Effector CD4-positive, alpha-beta T cell (primary cell): ENCODE data around the gene TNNI3.
"Not testable (repeated sequence)": the region's sequence is repeated elsewhere in the genome, so short reads cannot be mapped to it uniquely, and the experiment has no call there.

ENCODE experiments used
- DNase-seq: peaks from one replicate; pipeline ENCODE4 v3.0.0-alpha.2; 2020

TNNI3 gene

GRCh38 chr19:55172741-55173140 is 15.2 kb upstream of the TNNI3 start:
- no peak for DNase-seq

GRCh38 chr19:55172318-55172717 is 14.8 kb upstream of the TNNI3 start:
- not testable (repeated sequence) for DNase-seq

GRCh38 chr19:55171440-55171839 is 13.9 kb upstream of the TNNI3 start:
- DNase-seq, result no peak

- no peak for DNase-seq
Measured at GRCh38 chr19:55169136-55169535, 11.6 kb upstream of the TNNI3 start.

- peak; percentile 30 for DNase-seq
Measured at GRCh38 chr19:55166530-55167268, 9.2 kb upstream of the TNNI3 start, which contains the start of gene DNAAF3. TSS of gene DNAAF3 (minus strand) at chr19:55166613. CDS start at chr19:55166413, 200 bp downstream.

- peak; percentile 27 for DNase-seq
Measured at GRCh38 chr19:55165952-55166529, 8.5 kb upstream of the TNNI3 start.

GRCh38 chr19:55161571-55162322 is 4.2 kb upstream of the TNNI3 start:
- DNase-seq, result no peak

GRCh38 chr19:55160986-55161365 is 3.4 kb upstream of the TNNI3 start:
- no peak for DNase-seq

- DNase-seq, result peak; percentile 71
Measured at GRCh38 chr19:55160128-55160985, 2.8 kb upstream of the TNNI3 start.

- no peak for DNase-seq
Measured at GRCh38 chr19:55158848-55159749, 1.6 kb upstream of the TNNI3 start.

GRCh38 chr19:55158423-55158822 is 891 bp upstream of the TNNI3 start:
- DNase-seq, result no peak

- no peak for DNase-seq
Measured at GRCh38 chr19:55156202-55157063, 1.1 kb downstream of the TNNI3 start.

GRCh38 chr19:55155784-55156183 is 1.7 kb downstream of the TNNI3 start:
- not testable (repeated sequence) for DNase-seq

GRCh38 chr19:55153652-55154264 is 3.8 kb downstream of the TNNI3 start:
- DNase-seq, result no peak

GRCh38 chr19:55152017-55152416 is 5.5 kb downstream of the TNNI3 start:
- DNase-seq, result no peak

- no peak for DNase-seq
Measured at GRCh38 chr19:55149078-55150003, 8.2 kb downstream of the TNNI3 start, which contains the start of gene TNNT1. TSS of gene TNNT1 (minus strand) at chr19:55149206. CDS start at chr19:55147157, 2,049 bp downstream.

- DNase-seq, result no peak
Measured at GRCh38 chr19:55147545-55148251, 9.8 kb downstream of the TNNI3 start.

- DNase-seq, result no peak
Measured at GRCh38 chr19:55146705-55147273, 10.7 kb downstream of the TNNI3 start.
